GM12878 (cell line): ENCODE results near the gene NUP54. TPM values are rescaled to one million over a fixed set of nuclear protein-coding genes. Genes with fewer than 3 reads are reported as not detected.

Source experiments
- ATAC-seq: fragments of 200-7000 bp; cut with Tn5 transposase; 3 replicates; pipeline ENCODE4 v1.9.1; 2020; ENCODE audit warnings: mild to moderate bottlenecking, moderate library complexity
- BruUV-seq: library from RNA; stranded (reverse); fragments of 400-500 nt; replicated peaks from 2 replicates; lab custom pipeline; 2021; lab: Mats Ljungman, UMichigan
- CTCF ChIA-PET: fragments of 300-600 bp; sonication (Branson Sonifier 250); formaldehyde crosslinking; extraction: SDS; loops from one replicate; lab custom pipeline; 2021; ENCODE audit warnings: inconsistent platforms; lab: Yijun Ruan, JAX
- POLR2A ChIA-PET: fragments of 350-600 bp; formaldehyde crosslinking; extraction: SDS; loops from one replicate; lab custom pipeline; 2021; ENCODE audit warnings: inconsistent platforms; lab: Charles Lee
- RAD21 ChIA-PET: fragments of 300-600 bp; sonication (Branson Sonifier 250); formaldehyde crosslinking; loops from one replicate; lab custom pipeline; 2023; ENCODE audit warnings: antibody characterized with exemption; ENCODE audit not compliant: unreplicated experiment; lab: Charles Lee
- SMC1A ChIA-PET: fragments of 300-600 bp; sonication (Branson Sonifier 250); formaldehyde crosslinking; loops from one replicate; lab custom pipeline; 2023; ENCODE audit not compliant: unreplicated experiment, uncharacterized antibody; lab: Charles Lee
- DNase-seq: peaks from one replicate; pipeline ENCODE4 v3.0.0-alpha.2; 2011; ENCODE audit warnings: low read depth, low spot score
- FAIRE-seq: peaks from 3 replicates; lab custom pipeline; 2011; peaks lifted over from hg19 to GRCh38; lab: Jason Lieb, UNC
- H2AFZ ChIP-seq: 2 replicates; pipeline ENCODE4 v1.6.0; 2011; ENCODE audit warnings: low read depth, low read length, control low read depth; ENCODE audit not compliant: control insufficient read depth
- H3K27ac ChIP-seq: 2 replicates; pipeline ENCODE4 v1.5.1; 2011; ENCODE audit warnings: control low read depth; ENCODE audit not compliant: control insufficient read depth, insufficient read depth
- H3K27me3 ChIP-seq, 2 experiments: replicated peaks in 1 of 2; 2 replicates each; pipeline versions ENCODE4 v1.6.0 to v1.6.1; 2011; ENCODE audit warnings: low read length in 1 of 2; ENCODE audit not compliant: control insufficient read depth in 2 of 2, insufficient read depth in 2 of 2
- H3K36me3 ChIP-seq, 2 experiments: 2 replicates each; pipeline ENCODE4 v1.5.1; 2011; ENCODE audit warnings: low read length in 1 of 2; ENCODE audit not compliant: control insufficient read depth in 2 of 2, insufficient read depth in 2 of 2
- H3K4me1 ChIP-seq: 2 replicates; pipeline ENCODE4 v1.6.1; 2011; ENCODE audit warnings: mild to moderate bottlenecking, low read length, moderate library complexity, mixed read lengths; ENCODE audit not compliant: control insufficient read depth, insufficient read depth
- H3K4me2 ChIP-seq: 2 replicates; pipeline ENCODE4 v1.6.0; 2011; ENCODE audit warnings: control low read depth; ENCODE audit not compliant: control insufficient read depth, insufficient read depth
- H3K4me3 ChIP-seq: fragments of 200-600 bp; sonication (generic); 2 replicates; pipeline ENCODE4 v1.5.1; 2016
- H3K79me2 ChIP-seq: 2 replicates; pipeline ENCODE4 v1.6.0; 2011; ENCODE audit warnings: low read length; ENCODE audit not compliant: control insufficient read depth, insufficient read depth
- H3K9ac ChIP-seq: 2 replicates; pipeline ENCODE4 v1.8.0; 2011; ENCODE audit warnings: low read length, control low read depth, mixed read lengths; ENCODE audit not compliant: control insufficient read depth, insufficient read depth
- H3K9me3 ChIP-seq: replicated peaks from 3 replicates; pipeline ENCODE4 v1.5.1; 2011; ENCODE audit warnings: mild to moderate bottlenecking, low read length; ENCODE audit not compliant: control insufficient read depth, insufficient read depth
- H4K20me1 ChIP-seq: 2 replicates; pipeline ENCODE4 v1.6.0; 2011; ENCODE audit not compliant: control insufficient read depth, insufficient read depth
- BCL3 ChIP-seq: IDR thresholded peaks from 2 replicates; pipeline ENCODE4 v1.6.1; 2011; ENCODE audit warnings: borderline replicate concordance, low read depth, mild to moderate bottlenecking, moderate library complexity, low read length; ENCODE audit not compliant: insufficient read depth, poor library complexity, severe bottlenecking
- GATAD2B ChIP-seq: fragments of 450-650 bp; conservative IDR thresholded peaks from 2 replicates; pipeline ENCODE4 v1.6.1; 2017; ENCODE audit warnings: low read depth, mild to moderate bottlenecking, moderate library complexity
- JUND ChIP-seq: IDR thresholded peaks from 2 replicates; pipeline ENCODE4 v1.6.1; 2012; ENCODE audit warnings: low read depth, mild to moderate bottlenecking, low read length, improper control_type of control experiment, moderate library complexity
- MYB ChIP-seq: fragments of 150-350 bp; IDR thresholded peaks from 2 replicates; pipeline ENCODE4 v1.6.1; 2014; ENCODE audit warnings: mild to moderate bottlenecking, low read depth, low read length, borderline replicate concordance
- NFYB ChIP-seq: IDR thresholded peaks from 2 replicates; pipeline ENCODE4 v1.6.1; 2011; ENCODE audit warnings: low read depth, mild to moderate bottlenecking, low read length, improper control_type of control experiment, moderate library complexity; ENCODE audit not compliant: insufficient read depth
- NR2F1 ChIP-seq: fragments of 450-650 bp; conservative IDR thresholded peaks from 2 replicates; pipeline ENCODE4 v1.6.1; 2017; ENCODE audit warnings: mild to moderate bottlenecking
- NRF1 ChIP-seq: conservative IDR thresholded peaks from 2 replicates; pipeline ENCODE4 v1.6.1; 2011; ENCODE audit warnings: mild to moderate bottlenecking, low read depth, low read length, improper control_type of control experiment
- PAX5 ChIP-seq: IDR thresholded peaks from 2 replicates; pipeline ENCODE4 v1.6.1; 2011; ENCODE audit warnings: low read depth, low read length, borderline replicate concordance
- POU2F2 ChIP-seq: IDR thresholded peaks from 3 replicates; pipeline ENCODE4 v1.6.1; 2011; ENCODE audit warnings: low read depth, mild to moderate bottlenecking, low read length, borderline replicate concordance
- RAD21 ChIP-seq: IDR thresholded peaks from 2 replicates; pipeline ENCODE4 v1.6.1; 2011; ENCODE audit warnings: mild to moderate bottlenecking, low read depth, low read length, moderate library complexity; ENCODE audit not compliant: insufficient read depth
- TCF3 ChIP-seq: IDR thresholded peaks from 2 replicates; pipeline ENCODE4 v1.6.1; 2012; ENCODE audit warnings: low read depth, mild to moderate bottlenecking, low read length, borderline replicate concordance; ENCODE audit not compliant: insufficient read depth
- USF2 ChIP-seq: IDR thresholded peaks from 2 replicates; pipeline ENCODE4 v1.6.1; 2011; ENCODE audit warnings: low read depth, low read length, improper control_type of control experiment, borderline replicate concordance
- ZNF207 ChIP-seq: fragments of 450-650 bp; IDR thresholded peaks from 2 replicates; pipeline ENCODE4 v1.6.1; 2014; ENCODE audit warnings: antibody characterized with exemption, mild to moderate bottlenecking, borderline replicate concordance
- WGBS: methylation state at CpG from one replicate; pipeline ENCODE4 v1.1.6; 2016; ENCODE audit warnings: low lambda C conversion rate; ENCODE audit not compliant: insufficient replicate concordance, insufficient coverage; ENCODE audit errors: missing lambda C conversion rate; 5-methylcytosine and 5-hydroxymethylcytosine counted together
- in situ Hi-C: fragments of 300-500 bp; cut with MboI; formaldehyde crosslinking; loops from 9 replicates; pipeline ENCODE4 v1.14.3; 2018; ENCODE audit warnings: mixed read lengths
- intact Hi-C: fragments of 100-400 bp; cut with micrococcal nuclease; formaldehyde crosslinking; loops from one replicate; pipeline ENCODE4 v1.14.2; 2022; ENCODE audit not compliant: unreplicated experiment
- polyA plus RNA-seq, 11 experiments: library from polyadenylated mRNA; depleted of rRNA in 4 of 11; unstranded in 6 of 11; stranded (reverse) in 5 of 11; fragments of >200 nt; fragmentation: Nextera tagmentation in 4 of 11; fragmentation: Illumina TruSeq in 1 of 11; extraction: Ambion mirVana in 4 of 11; extraction: Trizol in 1 of 11; gene quantifications; 1 replicate in 1 of 11; 2 replicates in 10 of 11; pipeline versions ENCODE4 v1.2.1 to v1.2.3, GENCODE V29; 2011 to 2016; ENCODE audit warnings: inconsistent platforms in 2 of 11, missing spikeins in 2 of 11, low read depth in 1 of 11
- total RNA-seq, 4 experiments: library from RNA; depleted of rRNA in 3 of 4; stranded (reverse); fragments of >200 nt in 3 of 4; fragmentation: Illumina TruSeq in 1 of 4; extraction: Trizol in 1 of 4; gene quantifications; 2 replicates each; pipeline versions ENCODE4 v1.2.1 to v1.2.3, GENCODE V29; 2013 to 2021

The NUP54 gene
- total and polyA plus RNA-seq, 10 of the 15 experiments (the other 5 are each of a cell fraction or from before 2014, with no cell fraction given), result 17.5 to 69.0 (median 42.3) TPM

GRCh38 chr4:76147454-76148141 lies 599 bp downstream of the NUP54 start:
- peak overlapping the region; percentile 61 for H3K4me2 ChIP-seq
- H4K20me1 ChIP-seq, result no peaks in the 10 kb centered on the region
- no peak for FAIRE-seq
- peak overlapping the region; percentile 92 for H2AFZ ChIP-seq
- in situ Hi-C loops (no loop called here), intact Hi-C loops (loop anchor here (1.0 kb wide), 1 partner anchor 157 kb away; the partner anchor contains the start of gene SDAD1)
- peaks cover 3% of the 10 kb centered on the region; the same call in 1 of the 2 replicates for H3K4me1 ChIP-seq
- peak overlapping the region; percentile 76 for H3K9ac ChIP-seq
- H3K27me3 ChIP-seq, result no peaks in the 10 kb centered on the region
- peaks cover 0 to 11% of the 10 kb centered on the region in 2 experiments; a peak in 3 of 4 replicates for H3K36me3 ChIP-seq
- RAD21 ChIA-PET, result no interaction called here
- H3K27ac ChIP-seq, result peak overlapping the region; percentile 89
- TF ChIP-seq GATAD2B, result no peak
- TF ChIP-seq JUND, result 0 out of 2 replicates have a peak, but pooled peaks have one; percentile 2
- TF ChIP-seq BCL3, result peak; percentile 8
- POLR2A ChIA-PET, result interaction anchor here (1.0 kb wide), 2 partner anchors 51 to 86 kb away, joined by 3 to 5 read pairs; no protein-coding TSS in a partner anchor
- no TSS peak for BruUV-seq
- WGBS, result under 1% methylated on average over 22 of the region's 31 CpGs
- no peaks in the 10 kb centered on the region for H3K9me3 ChIP-seq
- SMC1A ChIA-PET, result interaction anchor here (0.6 to 2.8 kb wide), 3 partner anchors 32 to 357 kb away, joined by 3 to 6 read pairs (median 3); partner anchors contain the start of gene SDAD1
- H3K79me2 ChIP-seq, result peaks cover 51% of the 10 kb centered on the region
- H3K4me3 ChIP-seq, result peak overlapping the region; percentile 89
- peak; percentile 83 for ATAC-seq
- DNase-seq, result peak; percentile 15
- CTCF ChIA-PET, result interaction anchor here (1.7 kb wide), 1 partner anchor 32 kb away, joined by 5 read pairs; no protein-coding TSS in a partner anchor

- in situ Hi-C loops (no loop called here), intact Hi-C loops (no loop called here)
- no peak overlapping the region for H3K9ac ChIP-seq
- no peak overlapping the region for H3K4me2 ChIP-seq
- H4K20me1 ChIP-seq, result no peaks in the 10 kb centered on the region
- ChIA-PET SMC1A (interaction anchor here (0.7 kb wide), 1 partner anchor 485 kb away, joined by 4 read pairs; no protein-coding TSS in a partner anchor), CTCF (no interaction called here), RAD21 (no interaction called here), POLR2A (no interaction called here)
- H3K27ac ChIP-seq, result no peak overlapping the region
- no TSS peak for BruUV-seq
- FAIRE-seq (no peak), ATAC-seq (no peak), DNase-seq (no peak)
- no peaks in the 10 kb centered on the region for H3K9me3 ChIP-seq
- H3K27me3 ChIP-seq, result no peaks in the 10 kb centered on the region
- H3K36me3 ChIP-seq, result peaks cover 0 to 16% of the 10 kb centered on the region in 2 experiments; a peak in 3 of 4 replicates
- H2AFZ ChIP-seq, result no peak overlapping the region
- no peak overlapping the region for H3K4me3 ChIP-seq
- H3K79me2 ChIP-seq, result peaks cover 57% of the 10 kb centered on the region
- H3K4me1 ChIP-seq, result peaks cover 3% of the 10 kb centered on the region; the same call in 1 of the 2 replicates
- TF ChIP-seq NRF1 (no peak), TCF3 (no peak), NFYB (no peak), PAX5 (no peak), POU2F2 (no peak), ZNF207 (no peak), NR2F1 (no peak), RAD21 (no peak), USF2 (no peak), MYB (no peak)
These were observed 3.7 kb downstream of the NUP54 start for GRCh38 chr4:76144546-76144945.
